ENCODE results near the gene ZNF850. TPM values are rescaled to one million over a fixed set of nuclear protein-coding genes. Genes with fewer than 3 reads are reported as not detected.

The ZNF850 gene
- total RNA-seq, 1 donor from 2014 or later, result 3.9 TPM

DNA sequence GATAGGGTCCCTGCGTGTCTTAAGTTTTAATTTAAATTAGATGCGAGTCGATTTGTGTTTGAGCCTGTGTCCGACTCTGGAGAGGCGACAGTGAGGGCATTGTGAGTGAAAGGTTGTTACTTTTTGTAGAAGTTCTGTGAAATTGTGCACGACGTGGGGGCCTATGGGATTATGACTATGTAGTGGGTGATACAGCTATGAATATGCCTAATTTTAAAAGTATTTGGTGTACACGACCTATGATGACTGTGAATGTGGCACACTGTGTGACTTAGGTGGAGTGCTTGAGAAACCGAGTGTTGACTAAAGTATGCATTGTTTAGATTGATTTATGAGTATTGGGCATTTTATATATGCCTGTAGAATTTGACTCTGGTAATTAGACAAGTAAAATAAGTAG, 84.5 kb downstream of the ZNF850 start:
- no peak for DNase-seq (ENCODE audit: low read depth)

GRCh38 chr19:36687214-36688056, 85.2 kb downstream of the ZNF850 start, which contains the start of gene ZNF567:
TSS of gene ZNF567 (plus strand) at chr19:36687612. CDS start at chr19:36694868, 7,256 bp downstream.
- DNase-seq (ENCODE audit: low read depth), result peak; percentile 86

DNA sequence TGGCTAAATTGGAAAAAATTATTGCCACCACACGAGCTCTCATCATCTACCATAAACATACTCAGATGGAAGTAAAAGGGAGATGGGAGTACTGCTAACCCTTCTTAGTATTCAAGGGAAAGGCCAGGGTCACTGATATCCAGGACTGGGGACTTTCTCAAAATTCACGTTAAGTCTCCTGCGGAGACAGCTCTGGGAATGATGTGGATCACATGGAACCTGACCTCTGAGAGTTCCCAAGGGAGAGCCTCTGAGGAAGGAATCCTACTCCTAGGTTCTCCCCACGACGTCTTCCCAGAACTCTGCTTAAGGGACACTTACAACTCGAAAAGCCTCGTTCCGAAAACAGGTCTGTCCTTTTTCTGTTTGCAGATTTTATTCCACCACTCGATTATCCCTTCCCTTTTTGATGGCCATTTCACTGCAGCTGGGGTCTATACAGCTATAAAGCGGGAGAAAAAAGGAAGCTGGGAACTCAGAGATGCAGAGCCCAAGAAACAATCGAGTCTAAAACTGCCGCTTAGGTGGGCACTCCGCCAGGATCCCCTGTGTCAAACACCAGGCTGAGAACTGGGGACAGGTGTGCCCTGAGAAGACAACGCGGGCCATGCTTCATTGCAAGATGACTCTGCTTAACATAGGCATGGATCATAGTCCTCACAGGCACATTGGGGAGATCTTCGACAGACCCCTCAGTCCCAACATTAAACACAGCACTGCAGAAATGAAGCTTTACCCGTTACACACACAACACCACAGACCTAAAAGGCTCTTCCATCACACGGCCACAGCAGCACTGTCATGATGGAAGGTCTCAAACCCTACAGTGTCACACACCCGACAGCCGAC, 86.0 kb downstream of the ZNF850 start:
- peak; percentile 5 for DNase-seq (ENCODE audit: low read depth)

GRCh38 chr19:36685835-36686234, 86.8 kb downstream of the ZNF850 start:
- no peak for DNase-seq (ENCODE audit: low read depth)

- no peak for DNase-seq (ENCODE audit: low read depth)
Observed at GRCh38 chr19:36679455-36679854, 93.2 kb downstream of the ZNF850 start.

- no peak for DNase-seq (ENCODE audit: low read depth)
Observed at GRCh38 chr19:36674201-36674600, 98.4 kb downstream of the ZNF850 start.

GRCh38 chr19:36672368-36672767, 100.2 kb downstream of the ZNF850 start:
- DNase-seq (ENCODE audit: low read depth), result no peak

DNA sequence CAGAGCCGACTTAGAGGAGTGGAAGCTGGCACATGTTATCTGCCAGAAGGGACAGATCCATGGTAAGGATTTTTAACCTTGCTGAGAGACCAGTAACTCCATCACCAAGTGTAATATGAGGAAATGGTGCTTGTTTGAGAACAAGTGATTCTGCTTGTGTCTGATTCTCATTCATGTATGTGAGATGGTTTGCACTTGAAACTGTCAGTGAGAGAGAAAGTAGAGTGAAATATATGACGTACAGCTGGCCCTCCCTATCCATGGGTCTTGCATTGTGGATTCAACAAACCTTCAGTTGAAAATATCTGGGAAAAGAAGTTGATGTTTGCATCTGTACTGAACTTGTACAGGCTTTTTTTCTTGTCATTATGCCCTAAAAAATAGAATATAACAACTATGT, 104.0 kb downstream of the ZNF850 start:
- DNase-seq (ENCODE audit: low read depth), result no peak

DNA sequence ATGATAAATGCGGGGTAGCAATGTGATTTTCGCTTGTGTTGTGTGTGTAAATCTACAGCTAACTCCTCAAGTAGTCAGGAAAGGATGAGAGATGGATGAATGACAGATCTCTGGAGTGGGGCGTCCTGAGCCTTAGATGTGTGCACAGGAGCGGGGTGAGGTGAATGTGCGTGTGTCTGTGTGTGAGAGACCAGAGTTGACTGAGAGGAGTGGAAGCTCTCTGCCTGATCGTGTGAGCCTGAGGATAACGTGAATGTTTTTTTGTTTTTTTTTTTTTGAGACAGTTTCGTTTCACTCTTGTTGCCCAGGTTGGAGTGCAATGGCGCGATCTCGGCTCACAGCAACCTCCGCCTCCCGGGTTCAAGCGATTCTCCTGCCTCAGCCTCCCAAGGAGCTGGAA, 106.8 kb downstream of the ZNF850 start:
- DNase-seq (ENCODE audit: low read depth), result no peak

Other genes with a start within 250 kb of the ZNF850 start
- 20.8 and 34.5 TPM in 2 replicates for gene ZNF260, start 244.5 kb downstream of the ZNF850 start, total RNA-seq
- gene ZNF529, start 199.5 kb downstream of the ZNF850 start, total RNA-seq, result 8.2 and 16.7 TPM in 2 replicates
- gene ZNF382, start 167.5 kb downstream of the ZNF850 start, total RNA-seq, result 5.6 and 19.0 TPM in 2 replicates
- gene ZNF461, start 106.0 kb downstream of the ZNF850 start, total RNA-seq, result 13.2 TPM in 2 replicates
- 5.6 and 9.4 TPM in 2 replicates for gene ZNF567, start 85.2 kb downstream of the ZNF850 start, total RNA-seq
- 6.1 and 12.7 TPM in 2 replicates for gene ZNF790, start 65.6 kb upstream of the ZNF850 start, total RNA-seq
- gene ZNF345, start 78.1 kb upstream of the ZNF850 start, total RNA-seq, result 1.6 and 5.5 TPM in 2 replicates
- 3.8 and 4.0 TPM in 2 replicates for gene ZNF829, start 143.5 kb upstream of the ZNF850 start, total RNA-seq
- 4.2 and 14.4 TPM in 2 replicates for gene ZNF568, start 143.5 kb upstream of the ZNF850 start, total RNA-seq